DND-41 (cell line): ENCODE data around the gene MRAS.

Experiments
- CTCF ChIP-seq: IDR thresholded peaks from 2 replicates; pipeline ENCODE4 v1.5.1; 2012; ENCODE audit warnings: borderline replicate concordance, low read length, moderate library complexity, mild to moderate bottlenecking; ENCODE audit not compliant: poor library complexity, severe bottlenecking; ENCODE audit errors: extremely low read depth
- EZH2 ChIP-seq: IDR thresholded peaks from 3 replicates; pipeline ENCODE4 v1.6.1; 2012; ENCODE audit warnings: borderline replicate concordance, low read depth, mild to moderate bottlenecking, moderate library complexity, low read length, inconsistent platforms; ENCODE audit not compliant: severe bottlenecking

DNA sequence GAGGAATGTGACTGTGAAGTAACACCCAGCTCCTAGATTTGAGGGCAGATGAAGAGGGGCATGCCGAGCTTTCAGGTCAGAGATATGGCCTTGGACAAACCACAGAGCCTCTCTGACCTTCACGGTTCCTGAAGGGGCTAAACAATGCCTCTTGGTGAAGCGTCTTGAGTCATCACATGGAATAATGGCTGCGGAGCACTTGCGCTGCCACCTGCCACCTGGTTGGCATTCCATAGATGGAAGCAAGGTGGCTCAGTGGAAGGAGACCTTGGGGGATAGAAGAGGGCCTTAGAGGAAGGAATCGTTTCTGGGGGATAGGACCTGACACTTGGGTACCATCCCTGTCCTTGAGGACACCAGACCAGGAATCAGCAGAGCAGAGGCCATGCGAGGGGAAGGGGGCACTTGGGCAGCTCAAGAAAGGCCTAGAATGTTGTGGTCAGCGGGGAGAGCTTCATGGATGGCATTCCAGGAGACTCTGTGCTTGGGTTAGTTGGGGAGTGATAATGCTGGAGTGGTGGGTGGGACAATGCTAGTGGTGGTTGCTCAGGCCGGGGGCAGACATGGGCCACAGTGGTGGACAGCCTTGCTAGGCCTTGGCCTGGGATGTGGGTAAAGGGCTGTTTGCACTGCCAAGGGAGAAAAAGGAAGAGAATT lies 12.6 kb downstream of the MRAS start:
- no peak for TF ChIP-seq CTCF
- no peak for TF ChIP-seq EZH2
